Measurements from ENCODE around the gene TRNP1.
"Not testable (repeated sequence)": the region's sequence is repeated elsewhere in the genome, so short reads cannot be mapped to it uniquely, and the experiment has no call there.

TRNP1 gene

GRCh38 chr1:26976621-26977510, 16.6 kb upstream of the TRNP1 start:
- no peak for DNase-seq

- no peak for DNase-seq
These were observed 14.6 kb upstream of the TRNP1 start for GRCh38 chr1:26978901-26979300.

- DNase-seq = no peak
These were observed 12.2 kb upstream of the TRNP1 start for GRCh38 chr1:26981146-26981846.

- no peak for DNase-seq
These were observed 9.6 kb upstream of the TRNP1 start for GRCh38 chr1:26983863-26984262.

- DNase-seq = no peak
These were observed 9.2 kb upstream of the TRNP1 start for GRCh38 chr1:26984291-26984690.

- DNase-seq = no peak
These were observed 6.8 kb upstream of the TRNP1 start for GRCh38 chr1:26986658-26987057.

- DNase-seq = not testable (repeated sequence)
These were observed 3.9 kb upstream of the TRNP1 start for GRCh38 chr1:26989403-26990109.

GRCh38 chr1:26991310-26992116, 2.0 kb upstream of the TRNP1 start:
- no peak for DNase-seq

- peak in 1 of 2 donors; percentile 23 for DNase-seq
These were observed 711 bp downstream of the TRNP1 start for GRCh38 chr1:26994020-26994786.

GRCh38 chr1:26994787-26995517, 1.5 kb downstream of the TRNP1 start:
- DNase-seq = no peak

- DNase-seq = no peak
These were observed 2.5 kb downstream of the TRNP1 start for GRCh38 chr1:26996024-26996423.

GRCh38 chr1:26996665-26997064, 3.2 kb downstream of the TRNP1 start:
- no peak for DNase-seq

- DNase-seq = no peak
These were observed 5.2 kb downstream of the TRNP1 start for GRCh38 chr1:26998429-26999300.

- DNase-seq = no peak
These were observed 6.0 kb downstream of the TRNP1 start for GRCh38 chr1:26999440-26999987.

- no peak for DNase-seq
These were observed 6.8 kb downstream of the TRNP1 start for GRCh38 chr1:27000090-27000816.

- no peak for DNase-seq
These were observed 7.4 kb downstream of the TRNP1 start for GRCh38 chr1:27000817-27001460.

GRCh38 chr1:27001570-27002360, 8.3 kb downstream of the TRNP1 start:
- DNase-seq = no peak
